HUES6 (cell line): ENCODE results near the gene PLXDC1.
"Not testable (repeated sequence)": the region's sequence is repeated elsewhere in the genome, so short reads cannot be mapped to it uniquely, and the experiment has no call there.

Experiments used
- H3K27ac ChIP-seq: 2 replicates; pipeline ENCODE4 v1.7.0; 2013; ENCODE audit warnings: low read depth, mild to moderate bottlenecking, low read length, inconsistent platforms
- H3K27me3 ChIP-seq: 2 replicates; pipeline ENCODE4 v1.6.1; 2013; ENCODE audit warnings: low read length; ENCODE audit not compliant: control insufficient read depth, insufficient read depth
- H3K36me3 ChIP-seq: 2 replicates; pipeline ENCODE4 v1.6.1; 2013; ENCODE audit warnings: low read length; ENCODE audit not compliant: control insufficient read depth, insufficient read depth
- H3K4me1 ChIP-seq: 2 replicates; pipeline ENCODE4 v1.6.1; 2013; ENCODE audit warnings: low read length; ENCODE audit not compliant: control insufficient read depth, insufficient read depth
- H3K4me3 ChIP-seq: 2 replicates; pipeline ENCODE4 v1.5.1; 2013; ENCODE audit warnings: low read depth, low read length
- H3K9ac ChIP-seq: one replicate; pipeline ENCODE4 v1.6.1; 2013; ENCODE audit warnings: mild to moderate bottlenecking, low read length
- H3K9me3 ChIP-seq: 2 replicates; pipeline ENCODE4 v1.6.1; 2013; ENCODE audit warnings: low read depth, low read length; ENCODE audit not compliant: control insufficient read depth, insufficient read depth

The PLXDC1 gene

DNA sequence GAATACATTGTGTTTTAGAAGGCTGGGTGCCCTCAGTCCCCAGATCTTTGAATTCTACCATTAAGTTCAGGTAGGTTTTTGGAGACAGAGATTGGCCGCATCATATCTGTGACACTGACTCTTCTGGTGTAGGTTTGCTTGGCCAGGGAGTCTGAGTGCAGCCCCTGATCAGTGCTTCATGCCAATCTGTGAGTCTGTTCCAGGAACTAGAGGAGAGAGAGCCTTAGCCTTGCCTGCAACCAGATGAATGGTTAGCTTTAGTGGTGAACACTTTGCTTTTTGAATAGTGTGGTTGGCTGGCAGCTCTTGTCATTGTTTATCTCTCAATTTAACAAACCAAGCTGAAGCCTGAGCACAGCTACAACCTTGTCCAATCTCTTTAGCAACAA is 87.8 kb downstream of the PLXDC1 start:
- Histone ChIP-seq H3K27me3 (no peaks in the 10 kb centered on the region), H3K9ac (no peak overlapping the region), H3K4me3 (no peak overlapping the region), H3K9me3 (no peaks in the 10 kb centered on the region), H3K27ac (no peak overlapping the region), H3K36me3 (no peaks in the 10 kb centered on the region), H3K4me1 (peaks cover 11% of the 10 kb centered on the region)

DNA sequence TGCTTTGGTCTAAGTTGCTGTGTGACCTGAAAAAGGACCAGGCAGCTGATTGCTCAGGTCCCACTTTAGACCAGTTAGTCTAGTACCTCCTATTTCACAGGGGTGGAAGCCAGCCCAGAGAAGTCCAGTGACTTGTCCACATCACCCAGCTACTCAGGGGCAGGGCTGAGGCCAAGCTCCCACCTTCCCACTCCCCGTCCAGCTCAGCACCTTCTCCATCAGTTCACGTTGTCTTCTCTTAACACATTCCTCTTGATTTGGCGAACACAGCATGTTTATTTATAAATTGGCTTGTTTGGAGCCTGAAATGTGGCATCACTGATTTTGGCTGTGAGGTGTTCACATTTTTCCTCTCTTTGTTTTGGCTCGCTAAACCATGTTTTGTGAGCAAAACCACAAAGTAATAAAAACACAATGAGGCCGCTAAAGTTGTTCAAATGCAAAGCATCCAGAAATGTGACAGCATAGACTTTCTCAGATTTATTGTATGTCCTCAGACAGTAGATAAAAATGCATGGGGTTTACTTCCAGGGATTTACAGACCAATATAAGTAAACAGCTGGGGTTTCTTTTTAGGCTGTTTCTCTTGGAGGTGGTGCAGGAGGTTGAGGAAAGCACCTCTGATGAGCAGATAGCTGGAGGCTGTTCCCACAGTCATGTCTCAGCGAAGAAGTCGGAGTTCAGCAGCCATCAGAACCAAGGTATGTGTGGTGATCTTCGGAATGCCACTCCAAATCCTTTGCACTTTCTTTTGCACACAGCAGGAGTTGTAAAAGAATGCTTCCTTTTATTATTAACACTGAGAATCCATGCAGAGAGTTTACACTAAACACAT is 88.4 kb downstream of the PLXDC1 start:
- Histone ChIP-seq H3K27me3 (no peaks in the 10 kb centered on the region), H3K4me3 (no peak overlapping the region), H3K36me3 (no peaks in the 10 kb centered on the region), H3K27ac (no peak overlapping the region), H3K9ac (no peak overlapping the region), H3K4me1 (peaks cover 11% of the 10 kb centered on the region), H3K9me3 (no peaks in the 10 kb centered on the region)

DNA sequence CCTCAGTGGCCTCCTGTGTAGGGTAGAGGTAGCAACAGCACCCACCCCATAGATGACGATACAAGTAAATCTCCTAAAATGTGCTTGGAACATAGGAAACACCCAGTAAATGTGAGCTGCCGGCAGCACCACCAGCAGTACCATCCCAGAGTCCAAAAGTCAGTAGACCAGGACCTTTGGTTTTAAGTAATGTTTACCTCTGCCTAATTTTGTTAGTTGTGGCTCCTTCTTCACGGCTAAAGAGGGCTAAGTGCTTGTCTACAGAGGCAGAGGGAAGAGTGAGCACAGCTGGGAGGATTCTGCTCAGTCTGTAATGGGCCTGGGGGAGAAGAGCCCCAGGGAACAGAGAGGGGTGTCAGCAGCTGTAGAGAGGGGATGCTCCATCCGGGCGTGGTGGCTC is 92.9 kb downstream of the PLXDC1 start:
- no peak overlapping the region for H3K9ac ChIP-seq
- no peaks in the 10 kb centered on the region for H3K36me3 ChIP-seq
- H3K27ac ChIP-seq = no peak overlapping the region
- H3K4me3 ChIP-seq = no peak overlapping the region
- no peaks in the 10 kb centered on the region for H3K27me3 ChIP-seq
- peaks cover 3% of the 10 kb centered on the region; the same call in 1 of the 2 replicates for H3K9me3 ChIP-seq
- H3K4me1 ChIP-seq = peaks cover 8% of the 10 kb centered on the region

DNA sequence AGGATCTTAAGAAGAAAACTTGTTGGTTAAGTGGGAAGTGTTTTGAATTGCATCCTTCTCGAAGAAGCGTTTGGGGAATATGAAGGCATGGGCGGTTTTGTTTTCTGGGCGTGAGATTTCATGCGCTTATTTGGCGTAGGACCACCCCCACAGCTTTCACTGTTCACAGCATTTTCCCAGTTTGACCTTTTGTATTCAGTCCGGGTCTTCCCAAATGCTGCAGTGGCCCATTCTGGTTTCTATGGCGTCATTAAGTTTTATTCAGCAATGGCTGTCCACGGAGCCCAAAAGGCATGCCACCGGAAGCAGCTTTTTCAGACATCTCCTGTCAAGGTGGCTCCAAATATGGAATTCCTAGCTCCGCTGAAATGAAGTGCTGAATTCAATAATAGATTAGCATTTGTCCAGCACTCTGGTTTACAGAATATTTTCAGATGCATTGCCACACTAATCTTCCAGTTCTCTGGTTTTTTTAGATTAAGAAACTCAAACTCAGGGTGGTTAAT is 93.7 kb downstream of the PLXDC1 start:
- no peaks in the 10 kb centered on the region for H3K27me3 ChIP-seq
- H3K4me3 ChIP-seq = peak overlapping the region; percentile 75
- H3K9me3 ChIP-seq = peaks cover 4% of the 10 kb centered on the region; the same call in 1 of the 2 replicates
- no peaks in the 10 kb centered on the region for H3K36me3 ChIP-seq
- no peak overlapping the region for H3K9ac ChIP-seq
- 0 out of 2 replicates have a peak, but pooled peaks cover under 1% of the 10 kb centered on the region for H3K4me1 ChIP-seq
- no peak overlapping the region for H3K27ac ChIP-seq

DNA sequence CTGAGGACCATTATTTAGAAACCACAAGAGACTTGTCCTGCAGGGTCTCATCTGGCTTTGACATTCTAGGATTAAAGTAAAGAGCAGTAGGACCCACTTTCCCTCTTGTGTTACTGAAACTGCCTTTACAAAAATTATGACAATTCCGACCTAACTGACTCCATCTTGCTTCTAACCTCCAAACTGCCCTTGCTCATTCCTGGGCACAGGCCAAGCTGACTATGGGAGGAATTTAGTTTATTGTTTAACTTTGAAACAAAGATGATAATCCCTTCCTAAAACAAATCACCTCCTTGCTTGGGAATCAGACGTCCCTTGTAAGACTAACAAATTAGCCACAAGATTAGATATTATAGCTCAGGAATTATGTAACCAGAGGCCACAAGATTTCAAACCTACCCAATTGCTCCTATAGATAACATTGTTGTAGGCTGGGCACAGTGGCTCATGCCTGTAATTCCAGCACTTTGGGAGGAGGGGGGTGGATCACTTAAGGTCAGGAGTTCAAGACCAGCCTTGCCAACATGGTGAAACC is 97.3 kb downstream of the PLXDC1 start:
- Histone ChIP-seq H3K9ac (no peak overlapping the region), H3K4me1 (no peaks in the 10 kb centered on the region), H3K9me3 (peaks cover 11% of the 10 kb centered on the region; the same call in 1 of the 2 replicates), H3K27me3 (no peaks in the 10 kb centered on the region), H3K4me3 (no peak overlapping the region), H3K36me3 (no peaks in the 10 kb centered on the region), H3K27ac (no peak overlapping the region)

DNA sequence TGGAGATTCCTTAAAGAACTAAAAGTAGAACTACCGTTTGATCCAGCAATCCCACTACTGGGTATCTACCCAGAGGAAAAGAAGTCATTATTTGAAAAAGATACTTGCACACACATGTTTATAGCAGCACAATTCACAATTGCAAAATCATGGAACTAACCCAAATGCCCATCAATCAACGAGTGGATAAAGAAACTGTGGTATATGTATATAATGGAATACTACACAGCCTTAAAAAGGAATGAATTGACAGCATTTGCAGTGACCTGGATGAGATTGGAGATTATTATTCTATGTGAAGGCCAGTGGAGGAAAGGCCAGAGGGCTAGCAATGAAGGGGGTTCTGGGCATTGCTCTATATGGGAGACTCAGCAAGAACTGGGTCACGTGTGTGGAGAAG is 99.0 kb downstream of the PLXDC1 start:
- not testable (repeated sequence) for H3K9ac ChIP-seq, H3K27ac ChIP-seq, H3K4me3 ChIP-seq, H3K36me3 ChIP-seq, H3K27me3 ChIP-seq, H3K4me1 ChIP-seq
- peaks cover 22% of the 10 kb centered on the region for H3K9me3 ChIP-seq

DNA sequence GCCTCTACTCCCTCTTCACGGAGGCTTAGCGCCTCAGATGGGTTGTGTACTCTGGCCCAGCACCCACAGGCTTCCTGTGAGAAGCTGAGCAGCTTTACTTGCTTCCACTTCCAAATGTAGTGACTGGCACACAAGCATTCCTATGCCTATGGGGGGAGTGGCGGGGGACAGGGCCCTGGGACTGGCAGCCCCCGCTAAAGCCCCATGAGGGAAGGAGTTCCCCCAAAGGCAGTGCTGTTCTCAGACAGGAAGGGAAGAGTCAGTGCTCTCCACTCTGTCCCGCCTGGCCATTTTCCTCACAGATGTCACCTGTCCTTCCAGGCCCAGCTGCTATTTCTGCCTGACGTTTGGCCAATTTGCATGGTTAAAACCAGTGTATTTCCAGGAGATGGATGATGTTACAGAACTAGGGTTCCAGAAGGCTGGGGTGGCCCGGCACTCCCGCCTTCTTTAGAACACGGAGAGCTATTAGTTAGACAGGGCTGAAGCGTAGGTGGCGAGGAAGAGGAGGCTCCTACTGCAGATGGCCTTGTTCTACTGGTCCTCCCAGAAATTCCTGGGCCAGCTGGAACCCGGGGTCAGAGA is 100.3 kb downstream of the PLXDC1 start:
- no peaks in the 10 kb centered on the region for H3K4me1 ChIP-seq
- H3K4me3 ChIP-seq = no peak overlapping the region
- no peaks in the 10 kb centered on the region for H3K36me3 ChIP-seq
- no peak overlapping the region for H3K27ac ChIP-seq
- H3K27me3 ChIP-seq = no peaks in the 10 kb centered on the region
- no peak overlapping the region for H3K9ac ChIP-seq
- H3K9me3 ChIP-seq = peaks cover 34% of the 10 kb centered on the region

DNA sequence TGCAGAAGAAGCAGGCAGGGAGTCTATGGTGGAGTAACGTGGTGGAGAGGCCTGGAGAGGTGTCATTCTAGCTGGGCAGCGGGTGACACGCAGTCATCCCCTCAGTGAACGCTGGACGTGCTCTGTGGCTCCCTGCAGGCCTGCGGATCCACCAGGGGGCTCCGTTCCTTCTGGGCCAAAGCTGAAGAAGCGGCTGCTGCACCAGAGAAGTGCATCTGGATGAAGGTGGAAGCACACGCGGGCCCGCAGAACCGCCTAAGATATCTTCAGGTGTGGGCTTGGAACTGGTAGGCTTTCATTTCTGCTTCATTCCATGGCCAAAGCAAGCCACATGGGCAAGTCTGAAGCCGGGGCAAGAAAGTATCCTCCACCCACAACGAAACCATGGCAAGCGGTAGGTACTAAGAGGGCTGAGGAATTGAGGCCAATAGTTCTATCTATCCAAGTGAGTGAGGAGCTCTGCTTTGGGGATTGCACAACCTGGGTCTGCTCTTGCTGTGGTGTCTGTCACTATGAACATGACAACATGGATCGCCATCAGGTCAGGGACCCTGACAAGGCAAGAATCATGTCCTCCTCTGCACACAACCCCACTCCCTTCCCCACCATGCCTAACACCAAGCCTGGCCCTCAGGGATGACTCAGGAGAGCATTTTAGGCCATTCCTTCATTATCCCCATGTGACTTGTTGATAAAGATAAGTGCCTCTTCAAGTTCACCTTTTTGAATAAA is 105.3 kb downstream of the PLXDC1 start:
- peaks cover 41% of the 10 kb centered on the region for H3K9me3 ChIP-seq
- H3K36me3 ChIP-seq = no peaks in the 10 kb centered on the region
- H3K4me1 ChIP-seq = no peaks in the 10 kb centered on the region
- H3K9ac ChIP-seq = no peak overlapping the region
- no peak overlapping the region for H3K4me3 ChIP-seq
- no peaks in the 10 kb centered on the region for H3K27me3 ChIP-seq
- peak overlapping the region; percentile 77 for H3K27ac ChIP-seq

DNA sequence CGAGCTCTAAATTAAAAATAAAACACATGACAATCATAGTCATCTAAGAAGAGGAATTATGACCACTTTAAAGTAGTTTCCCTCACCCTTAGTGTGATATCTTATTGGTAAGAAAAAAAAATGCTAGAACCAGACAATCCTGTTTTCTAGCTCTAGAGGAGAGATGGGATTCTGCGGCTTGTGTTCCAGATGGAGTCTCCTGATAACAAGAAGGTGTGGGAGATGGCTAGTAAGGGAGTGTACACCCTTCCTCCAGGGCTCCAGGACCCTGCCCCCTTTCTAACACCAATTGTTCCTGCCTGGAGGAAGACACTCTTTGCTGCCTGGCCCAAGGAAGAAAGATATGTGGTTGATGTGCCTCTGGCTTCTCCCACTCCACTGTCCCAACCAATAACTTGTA is 115.4 kb downstream of the PLXDC1 start:
- Histone ChIP-seq H3K36me3 (no peaks in the 10 kb centered on the region), H3K27me3 (no peaks in the 10 kb centered on the region), H3K4me3 (no peak overlapping the region), H3K9me3 (no peaks in the 10 kb centered on the region), H3K9ac (no peak overlapping the region), H3K4me1 (no peaks in the 10 kb centered on the region), H3K27ac (no peak overlapping the region)

DNA sequence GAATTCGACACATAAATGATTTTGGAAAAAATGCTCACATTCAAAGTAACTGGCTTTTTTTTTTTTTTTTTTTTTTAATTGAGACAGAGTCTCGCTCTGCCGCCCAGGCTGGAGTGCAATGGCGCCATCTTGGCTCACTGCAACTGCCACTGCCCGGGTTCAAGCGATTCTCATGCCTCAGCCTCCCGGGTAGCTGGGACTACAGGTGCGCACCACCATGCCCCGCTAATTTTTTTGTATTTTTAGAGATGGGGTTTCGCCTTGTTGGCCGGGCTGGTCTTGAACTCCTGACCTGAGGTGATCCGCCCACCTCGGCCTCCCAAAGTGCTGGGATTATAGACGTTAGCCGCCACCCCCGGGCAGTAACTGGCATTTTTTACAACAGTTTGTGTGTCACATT is 115.9 kb downstream of the PLXDC1 start:
- H3K4me3 ChIP-seq, H3K9ac ChIP-seq, H3K27ac ChIP-seq, H3K4me1 ChIP-seq, H3K27me3 ChIP-seq, H3K9me3 ChIP-seq, H3K36me3 ChIP-seq: not testable (repeated sequence)

DNA sequence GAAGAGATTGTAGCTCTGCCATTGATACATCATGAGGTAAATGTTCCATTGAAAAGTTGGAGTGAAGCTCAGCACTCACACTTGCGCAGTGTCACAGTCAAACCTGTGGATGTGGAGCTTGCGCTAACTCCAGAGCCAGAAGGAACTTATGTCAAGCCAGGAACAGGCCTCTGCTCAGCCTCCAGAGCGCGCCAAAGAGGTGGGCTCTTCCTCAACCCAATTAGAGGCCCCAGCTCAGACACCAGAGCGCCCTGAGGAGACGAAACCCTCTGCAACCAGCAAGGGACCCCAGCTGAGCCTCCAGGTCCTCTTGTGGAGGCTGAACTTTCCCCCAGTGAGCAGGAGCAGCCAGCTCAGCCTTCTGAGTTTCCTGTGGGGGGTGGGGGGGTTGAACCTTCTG is 122.7 kb downstream of the PLXDC1 start:
- H3K4me3 ChIP-seq = no peak overlapping the region
- no peaks in the 10 kb centered on the region for H3K9me3 ChIP-seq
- H3K4me1 ChIP-seq = no peaks in the 10 kb centered on the region; the same call in 1 of the 2 replicates
- H3K36me3 ChIP-seq = no peaks in the 10 kb centered on the region
- no peak overlapping the region for H3K9ac ChIP-seq
- no peak overlapping the region for H3K27ac ChIP-seq
- H3K27me3 ChIP-seq = peaks cover 23% of the 10 kb centered on the region
